ENCODE data around the gene S100A1. TPM values are rescaled to one million over a fixed set of nuclear protein-coding genes. Genes with fewer than 3 reads are reported as not detected.

S100A1 gene
- total RNA-seq, 1 experiment from 2014 or later = 0.29 TPM

GRCh38 chr1:153659175-153659534, 30.9 kb downstream of the S100A1 start:
- Histone ChIP-seq H3K9me2 (replicated peaks; ENCODE audit: low read length) (no peaks in the 10 kb centered on the region), H3F3A (ENCODE audit: low read length, unreplicated experiment) (peaks cover 21% of the 10 kb centered on the region), H3K9me3 (ENCODE audit: low read length) (no peaks in the 10 kb centered on the region), H3K9ac (ENCODE audit: low read length) (peak overlapping the region; percentile 90), H3K4me3 (ENCODE audit: low read length) (peak overlapping the region; percentile 89), H4K20me1 (ENCODE audit: low read length) (no peaks in the 10 kb centered on the region), H3K4me2 (ENCODE audit: low read length) (peak overlapping the region; percentile 96), H3K36me3 (ENCODE audit: low read depth, low read length) (peaks cover 34% of the 10 kb centered on the region), H3K27ac (ENCODE audit: low read length) (no peak overlapping the region), H3K27me3 (ENCODE audit: low read length) (no peaks in the 10 kb centered on the region), H3K79me2 (ENCODE audit: low read length) (peaks cover 13% of the 10 kb centered on the region), H2AFZ (ENCODE audit: low read length) (peak overlapping the region; percentile 91), H3K4me1 (ENCODE audit: insufficient read depth, low read length) (peaks cover 14% of the 10 kb centered on the region; the same call in 1 of the 2 replicates)
- DNase-seq (no peak), ATAC-seq (peak; percentile 12)
- TF ChIP-seq EZH2phosphoT487 (IDR thresholded peaks at IDR 0.05; ENCODE audit: borderline replicate concordance, low read length) (no peak), CTCF (conservative IDR thresholded peaks at IDR 0.05; ENCODE audit: low read depth, low read length) (no peak), EZH2 (IDR thresholded peaks at IDR 0.05; ENCODE audit: low read length, unreplicated experiment) (no peak)
- CTCF ChIA-PET = interaction anchor here (0.7 kb wide), 1 partner anchor 32 kb away, joined by 4 read pairs; the partner anchor contains the start of gene S100A13
- no TSS peak for BruUV-seq (replicated peaks)
- intact Hi-C loops (cut with micrococcal nuclease) = loop anchor here (2.0 kb wide), 1 partner anchor 24 kb away; the partner anchor contains the start of gene CHTOP
- POLR2A ChIA-PET (ENCODE audit: unreplicated experiment) = interaction anchor here (0.6 to 0.7 kb wide), 3 partner anchors 46 to 332 kb away, joined by 3 to 8 read pairs (median 4); partner anchors contain the start of genes INTS3 and S100A16

- H3K27me3 ChIP-seq (ENCODE audit: low read length) = no peaks in the 10 kb centered on the region
- peaks cover 39% of the 10 kb centered on the region for H3K36me3 ChIP-seq (ENCODE audit: low read depth, low read length)
- no peaks in the 10 kb centered on the region for H4K20me1 ChIP-seq (ENCODE audit: low read length)
- intact Hi-C loops (cut with micrococcal nuclease) = loop anchor here (2.0 kb wide), 1 partner anchor 25 kb away; the partner anchor contains the start of gene CHTOP
- no peaks in the 10 kb centered on the region for H3K9me3 ChIP-seq (ENCODE audit: low read length)
- no peak overlapping the region for H3K27ac ChIP-seq (ENCODE audit: low read length)
- CTCF ChIA-PET = interaction anchor here (0.7 kb wide), 1 partner anchor 32 kb away, joined by 4 read pairs; the partner anchor contains the start of gene S100A13
- DNase-seq (no peak), ATAC-seq (0 out of 2 replicates have a peak, but pooled peaks have one; percentile 3)
- peak overlapping the region; percentile 96 for H3K4me2 ChIP-seq (ENCODE audit: low read length)
- peaks cover 14% of the 10 kb centered on the region; the same call in 1 of the 2 replicates for H3K4me1 ChIP-seq (ENCODE audit: insufficient read depth, low read length)
- peaks cover 22% of the 10 kb centered on the region for H3F3A ChIP-seq (ENCODE audit: low read length, unreplicated experiment)
- no peaks in the 10 kb centered on the region for H3K9me2 ChIP-seq (replicated peaks; ENCODE audit: low read length)
- H3K4me3 ChIP-seq (ENCODE audit: low read length) = peak overlapping the region; percentile 89
- POLR2A ChIA-PET (ENCODE audit: unreplicated experiment) = interaction anchor here (0.6 to 0.7 kb wide), 2 partner anchors 47 to 331 kb away, joined by 3 to 4 read pairs; partner anchors contain the start of gene S100A16
- no TSS peak for BruUV-seq (replicated peaks)
- H3K79me2 ChIP-seq (ENCODE audit: low read length) = peaks cover 13% of the 10 kb centered on the region
- TF ChIP-seq EZH2phosphoT487 (IDR thresholded peaks at IDR 0.05; ENCODE audit: borderline replicate concordance, low read length) (no peak), CTCF (conservative IDR thresholded peaks at IDR 0.05; ENCODE audit: low read depth, low read length) (no peak), EZH2 (IDR thresholded peaks at IDR 0.05; ENCODE audit: low read length, unreplicated experiment) (no peak)
- H2AFZ ChIP-seq (ENCODE audit: low read length) = no peak overlapping the region
- H3K9ac ChIP-seq (ENCODE audit: low read length) = peak overlapping the region; percentile 90
Measured at GRCh38 chr1:153659656-153660055, 31.4 kb downstream of the S100A1 start.

- no peak overlapping the region for H3K27ac ChIP-seq (ENCODE audit: low read length)
- H3F3A ChIP-seq (ENCODE audit: low read length, unreplicated experiment) = peaks cover 22% of the 10 kb centered on the region
- no peak overlapping the region for H2AFZ ChIP-seq (ENCODE audit: low read length)
- no peaks in the 10 kb centered on the region for H3K9me2 ChIP-seq (replicated peaks; ENCODE audit: low read length)
- ATAC-seq = no peak
- POLR2A ChIA-PET (ENCODE audit: unreplicated experiment) = no interaction called here
- H3K9ac ChIP-seq (ENCODE audit: low read length) = no peak overlapping the region
- no peaks in the 10 kb centered on the region for H3K27me3 ChIP-seq (ENCODE audit: low read length)
- H3K79me2 ChIP-seq (ENCODE audit: low read length) = peaks cover 17% of the 10 kb centered on the region
- H3K9me3 ChIP-seq (ENCODE audit: low read length) = no peaks in the 10 kb centered on the region
- peaks cover 14% of the 10 kb centered on the region; the same call in 1 of the 2 replicates for H3K4me1 ChIP-seq (ENCODE audit: insufficient read depth, low read length)
- H4K20me1 ChIP-seq (ENCODE audit: low read length) = no peaks in the 10 kb centered on the region
- H3K36me3 ChIP-seq (ENCODE audit: low read depth, low read length) = peaks cover 55% of the 10 kb centered on the region
- no TSS peak for BruUV-seq (replicated peaks)
- no peak overlapping the region for H3K4me3 ChIP-seq (ENCODE audit: low read length)
- CTCF ChIA-PET = no interaction called here
- no peak overlapping the region for H3K4me2 ChIP-seq (ENCODE audit: low read length)
- TF ChIP-seq EZH2 (IDR thresholded peaks at IDR 0.05; ENCODE audit: low read length, unreplicated experiment) (no peak), CTCF (conservative IDR thresholded peaks at IDR 0.05; ENCODE audit: low read depth, low read length) (no peak), EZH2phosphoT487 (IDR thresholded peaks at IDR 0.05; ENCODE audit: borderline replicate concordance, low read length) (no peak)
- DNase-seq = no peak
- intact Hi-C loops (cut with micrococcal nuclease) = no loop called here
Measured at GRCh38 chr1:153661111-153661708, 33.0 kb downstream of the S100A1 start.

All from PC-3 (cell line).